Mucosa of descending colon (tissue), 3 donors: Measurements from ENCODE around the gene KLHL25. TPM values are rescaled to one million over a fixed set of nuclear protein-coding genes. Genes with fewer than 3 reads are reported as not detected.

Source experiments
- ATAC-seq: fragments of 200-7000 bp; cut with Tn5 transposase; one replicate; pipeline ENCODE4 v1.9.1; 2020; ENCODE audit warnings: mild to moderate bottlenecking, moderate library complexity
- DNase-seq, 3 donors: peaks; one replicate each; pipeline ENCODE4 v3.0.0-alpha.2; 2020
- H3K36me3 ChIP-seq: fragments of 200-600 bp; one replicate; pipeline ENCODE4 v1.8.0; 2021; ENCODE audit warnings: low read depth, mild to moderate bottlenecking
- H3K4me1 ChIP-seq: fragments of 200-600 bp; one replicate; pipeline ENCODE4 v1.8.0; 2021; ENCODE audit warnings: low read depth, mild to moderate bottlenecking
- H3K4me3 ChIP-seq: fragments of 200-600 bp; one replicate; pipeline ENCODE4 v1.8.0; 2021; ENCODE audit warnings: mild to moderate bottlenecking
- H3K9me3 ChIP-seq: fragments of 200-600 bp; one replicate; pipeline ENCODE4 v1.8.0; 2021; ENCODE audit warnings: mild to moderate bottlenecking
- intact Hi-C, 2 donors: fragments of 100-400 bp; cut with DNase I in 1 of 2; cut with micrococcal nuclease in 1 of 2; formaldehyde crosslinking; loops; one replicate each; pipeline versions ENCODE4 v1.11.0 to v1.11.1; 2022; cut with DNase I, micrococcal nuclease
- total RNA-seq, 3 donors: library from RNA; stranded (reverse); fragmentation: NEBNext Ultra II Directional in 2 of 3; extraction: Animal tissue kit (Norgen Biotek cat#: 25700) in 2 of 3; gene quantifications; one replicate each; pipeline versions ENCODE4 v1.2.1 to v1.2.4, GENCODE V29; 2021 to 2023
- TF ChIP-seq, protein P1 (sequence below): fragments of 200-600 bp; IDR thresholded peaks from one replicate; pipeline ENCODE4 v1.8.0; 2022; ENCODE audit warnings: antibody characterized with exemption, mild to moderate bottlenecking
- donor health status: DM: no; HTN: no; CAD: no; lungs with moderate emphysema.
- donor health status: DM: no; HTN: no; CAD: no.
- donor health status: DM: no; HTN: yes; CAD: no.

Gene KLHL25
- total RNA-seq, 3 donors from 2014 or later, result 7.4 to 8.8 (median 7.7) TPM

- ATAC-seq (no peak), DNase-seq (no peak)
- intact Hi-C loops, result no loop called here
- Histone ChIP-seq H3K36me3 (no peaks in the 10 kb centered on the region), H3K4me1 (peaks cover 8% of the 10 kb centered on the region), H3K4me3 (no peak overlapping the region), H3K9me3 (no peaks in the 10 kb centered on the region)
- TF ChIP-seq, protein P1, sequence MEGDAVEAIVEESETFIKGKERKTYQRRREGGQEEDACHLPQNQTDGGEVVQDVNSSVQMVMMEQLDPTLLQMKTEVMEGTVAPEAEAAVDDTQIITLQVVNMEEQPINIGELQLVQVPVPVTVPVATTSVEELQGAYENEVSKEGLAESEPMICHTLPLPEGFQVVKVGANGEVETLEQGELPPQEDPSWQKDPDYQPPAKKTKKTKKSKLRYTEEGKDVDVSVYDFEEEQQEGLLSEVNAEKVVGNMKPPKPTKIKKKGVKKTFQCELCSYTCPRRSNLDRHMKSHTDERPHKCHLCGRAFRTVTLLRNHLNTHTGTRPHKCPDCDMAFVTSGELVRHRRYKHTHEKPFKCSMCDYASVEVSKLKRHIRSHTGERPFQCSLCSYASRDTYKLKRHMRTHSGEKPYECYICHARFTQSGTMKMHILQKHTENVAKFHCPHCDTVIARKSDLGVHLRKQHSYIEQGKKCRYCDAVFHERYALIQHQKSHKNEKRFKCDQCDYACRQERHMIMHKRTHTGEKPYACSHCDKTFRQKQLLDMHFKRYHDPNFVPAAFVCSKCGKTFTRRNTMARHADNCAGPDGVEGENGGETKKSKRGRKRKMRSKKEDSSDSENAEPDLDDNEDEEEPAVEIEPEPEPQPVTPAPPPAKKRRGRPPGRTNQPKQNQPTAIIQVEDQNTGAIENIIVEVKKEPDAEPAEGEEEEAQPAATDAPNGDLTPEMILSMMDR, result no peak
These were observed 26.8 kb upstream of the KLHL25 start for GRCh38 chr15:85821545-85821944.

DNA sequence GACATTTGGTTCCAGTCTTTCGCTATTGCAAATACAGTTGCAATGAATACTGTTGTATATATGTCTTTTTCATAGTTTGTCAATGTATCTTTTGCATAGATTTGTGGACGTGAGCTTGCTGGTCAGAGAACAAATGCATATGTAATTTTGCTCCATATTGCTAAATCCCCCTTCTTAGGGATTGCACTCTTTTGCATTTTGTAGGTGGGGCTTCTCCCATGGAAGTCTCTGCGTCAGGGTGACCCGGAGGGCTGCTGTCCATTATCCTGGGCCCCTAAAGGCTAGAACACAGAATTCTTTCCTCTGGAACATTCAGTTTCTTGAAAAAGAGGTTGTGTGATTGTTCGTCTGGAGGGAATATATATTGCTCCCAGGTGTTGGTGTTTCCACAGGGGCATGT lies 25.2 kb upstream of the KLHL25 start:
- TF ChIP-seq, protein P1, result no peak
- no peak for DNase-seq
- Histone ChIP-seq H3K4me1 (no peaks in the 10 kb centered on the region), H3K9me3 (no peaks in the 10 kb centered on the region), H3K4me3 (no peak overlapping the region), H3K36me3 (no peaks in the 10 kb centered on the region)
- intact Hi-C loops, result no loop called here
- no peak for ATAC-seq

- ATAC-seq, result no peak
These were observed 18.5 kb upstream of the KLHL25 start for GRCh38 chr15:85813234-85813633.

DNA sequence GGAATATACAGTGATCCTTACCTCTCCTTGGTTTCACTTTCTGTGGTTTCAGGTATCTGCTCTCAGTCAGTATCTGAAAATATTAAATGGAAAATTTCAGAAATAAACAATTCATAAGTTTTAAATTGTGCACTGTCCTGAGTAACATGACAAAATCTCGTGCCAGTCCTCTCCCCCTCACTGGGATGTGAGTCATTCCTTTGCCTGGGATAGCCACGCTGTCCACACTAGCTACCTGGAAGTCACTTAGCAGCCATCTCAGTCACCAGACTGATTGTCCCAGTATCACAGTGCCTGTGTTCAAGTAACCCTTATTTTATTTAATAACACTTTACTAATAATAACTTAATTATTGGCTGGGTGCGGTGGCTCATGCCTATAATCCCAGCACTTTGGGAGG lies 15.3 kb upstream of the KLHL25 start:
- intact Hi-C loops, result no loop called here
- DNase-seq, result no peak
- no peak for ATAC-seq

More at GRCh38 chr15:85813234-85813633, 18.5 kb upstream of the KLHL25 start:
- H3K4me1 ChIP-seq, result no peaks in the 10 kb centered on the region
- no peak for DNase-seq
- H3K36me3 ChIP-seq, result no peaks in the 10 kb centered on the region
- no peaks in the 10 kb centered on the region for H3K9me3 ChIP-seq
- TF ChIP-seq, protein P1, result no peak
- no peak overlapping the region for H3K4me3 ChIP-seq
- intact Hi-C loops, result no loop called here

GRCh38 chr15:85805420-85805819 lies 10.7 kb upstream of the KLHL25 start:
- Histone ChIP-seq H3K4me3 (no peak overlapping the region), H3K9me3 (no peaks in the 10 kb centered on the region), H3K36me3 (no peaks in the 10 kb centered on the region), H3K4me1 (peaks cover 5% of the 10 kb centered on the region)
- intact Hi-C loops, result no loop called here
- DNase-seq (no peak), ATAC-seq (no peak)
- TF ChIP-seq, protein P1, result no peak

More for the DNA sequence above, 15.3 kb upstream of the KLHL25 start:
- no peaks in the 10 kb centered on the region for H3K4me1 ChIP-seq
- no peak overlapping the region for H3K4me3 ChIP-seq
- no peaks in the 10 kb centered on the region for H3K9me3 ChIP-seq
- TF ChIP-seq, protein P1, result no peak
- H3K36me3 ChIP-seq, result no peaks in the 10 kb centered on the region
